ENCODE data around the gene AP4E1. TPM values are rescaled to one million over a fixed set of nuclear protein-coding genes. Genes with fewer than 3 reads are reported as not detected.
"Not testable (repeated sequence)": the region's sequence is repeated elsewhere in the genome, so short reads cannot be mapped to it uniquely, and the experiment has no call there.

Gene AP4E1
- total RNA-seq, 2 donors from 2014 or later, result 9.9 to 10.7 TPM

DNA sequence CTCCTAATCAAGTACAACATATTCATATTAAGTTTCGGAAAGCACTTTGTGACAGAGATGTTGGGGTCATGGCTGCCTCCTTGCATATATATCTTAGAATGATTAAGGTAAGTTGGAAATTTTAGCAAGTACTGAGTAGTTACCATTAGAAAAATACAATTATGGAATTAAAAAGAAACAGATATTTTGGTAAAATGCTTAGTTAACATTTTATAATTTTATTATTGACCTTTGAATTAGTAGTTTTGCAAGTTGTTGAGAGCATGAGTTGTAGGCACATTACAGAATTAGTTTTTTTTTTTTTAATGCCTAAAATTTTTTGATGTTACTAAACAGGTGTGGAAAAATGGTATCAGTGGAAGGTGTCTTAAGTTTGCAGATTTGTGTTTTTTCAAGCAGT lies 20.6 kb downstream of the AP4E1 start:
- no peak for ATAC-seq
- intact Hi-C loops (cut with DNase I, micrococcal nuclease), result no loop called here

GRCh38 chr15:50930792-50931191 lies 22.3 kb downstream of the AP4E1 start:
- intact Hi-C loops (cut with DNase I, micrococcal nuclease), result no loop called here
- DNase-seq (no peak), ATAC-seq (no peak)

More for the DNA sequence above, 20.6 kb downstream of the AP4E1 start:
- DNase-seq, result no peak

DNA sequence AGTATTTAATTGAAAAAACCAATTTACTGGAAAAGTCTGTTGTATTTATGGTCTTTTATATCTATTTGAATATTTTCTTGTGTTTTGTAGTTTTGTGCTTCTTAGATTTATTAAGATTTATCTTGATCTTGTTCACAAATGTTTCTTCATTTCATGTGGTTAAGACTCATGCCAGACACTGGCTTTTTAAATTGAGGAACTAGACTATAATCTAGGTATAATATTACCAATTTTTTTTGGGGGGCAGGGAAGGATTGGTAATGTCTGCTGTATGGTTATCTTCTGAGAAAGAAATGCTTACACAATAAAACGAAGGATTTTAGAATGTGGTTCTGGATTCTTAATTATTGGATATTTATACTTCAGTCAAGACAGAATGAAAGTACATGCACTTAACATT lies 24.9 kb downstream of the AP4E1 start:
- no peak for ATAC-seq
- no peak for DNase-seq
- intact Hi-C loops (cut with DNase I, micrococcal nuclease), result no loop called here

GRCh38 chr15:50938525-50938924 lies 30.0 kb downstream of the AP4E1 start:
- DNase-seq (no peak), ATAC-seq (no peak)
- intact Hi-C loops (cut with DNase I, micrococcal nuclease), result no loop called here

GRCh38 chr15:50939911-50940310 lies 31.4 kb downstream of the AP4E1 start:
- intact Hi-C loops (cut with DNase I, micrococcal nuclease), result no loop called here
- ATAC-seq (peak; percentile 28), DNase-seq (no peak)

- ATAC-seq (no peak), DNase-seq (no peak)
- intact Hi-C loops (cut with DNase I, micrococcal nuclease), result no loop called here
Observed at GRCh38 chr15:50940506-50940905, 32.0 kb downstream of the AP4E1 start.

GRCh38 chr15:50943638-50944037 lies 35.2 kb downstream of the AP4E1 start:
- DNase-seq (no peak), ATAC-seq (no peak)
- intact Hi-C loops (cut with DNase I, micrococcal nuclease), result no loop called here

- intact Hi-C loops (cut with DNase I, micrococcal nuclease), result no loop called here
- no peak for DNase-seq
- no peak for ATAC-seq
Observed at GRCh38 chr15:50944672-50945071, 36.2 kb downstream of the AP4E1 start.

- intact Hi-C loops (cut with DNase I, micrococcal nuclease), result no loop called here
- peak in 1 of 2 donors; percentile 9 for DNase-seq
- no peak for ATAC-seq
Observed at GRCh38 chr15:50945725-50946124, 37.2 kb downstream of the AP4E1 start.

GRCh38 chr15:50950745-50951144 lies 42.3 kb downstream of the AP4E1 start:
- intact Hi-C loops (cut with DNase I, micrococcal nuclease); ATAC-seq; DNase-seq: not testable (repeated sequence)

DNA sequence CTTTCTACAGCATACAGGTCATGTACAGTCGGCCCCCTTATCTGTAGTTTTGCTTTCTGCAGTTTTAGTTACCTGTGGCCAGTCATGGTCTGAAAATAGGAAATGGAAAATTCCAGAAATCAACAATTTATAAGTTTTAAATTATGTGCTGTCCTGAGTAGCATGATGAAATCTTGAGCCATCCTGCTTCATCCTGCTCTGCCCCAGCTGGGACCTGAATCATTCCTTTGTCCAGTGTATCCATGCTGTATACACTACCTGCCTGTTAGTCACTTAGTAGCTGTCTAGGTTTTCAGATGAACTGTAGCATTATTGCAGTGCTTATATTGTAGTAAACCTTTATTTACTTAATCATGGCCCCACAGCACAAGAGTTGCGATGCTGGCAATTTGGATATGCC lies 44.8 kb downstream of the AP4E1 start:
- ATAC-seq (peak; percentile 49), DNase-seq (no peak)
- intact Hi-C loops (cut with DNase I, micrococcal nuclease), result no loop called here

DNA sequence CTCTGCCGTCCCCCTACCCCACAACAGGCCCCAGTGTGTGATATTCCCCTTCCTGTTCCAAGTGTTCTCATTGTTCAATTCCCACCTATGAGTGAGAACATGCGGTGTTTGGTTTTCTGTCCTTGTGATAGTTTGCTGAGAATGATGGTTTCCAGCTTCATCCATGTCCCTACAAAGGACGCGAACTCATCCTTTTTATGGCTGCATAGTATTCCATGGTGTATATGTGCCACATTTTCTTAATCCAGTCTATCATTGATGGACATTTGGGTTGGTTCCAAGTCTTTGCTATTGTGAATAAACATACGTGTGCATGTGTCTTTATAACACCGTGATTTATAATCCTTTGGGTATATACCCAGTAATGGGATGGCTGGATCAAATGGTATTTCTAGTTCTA lies 46.4 kb downstream of the AP4E1 start:
- intact Hi-C loops (cut with DNase I, micrococcal nuclease); DNase-seq; ATAC-seq: not testable (repeated sequence)

DNA sequence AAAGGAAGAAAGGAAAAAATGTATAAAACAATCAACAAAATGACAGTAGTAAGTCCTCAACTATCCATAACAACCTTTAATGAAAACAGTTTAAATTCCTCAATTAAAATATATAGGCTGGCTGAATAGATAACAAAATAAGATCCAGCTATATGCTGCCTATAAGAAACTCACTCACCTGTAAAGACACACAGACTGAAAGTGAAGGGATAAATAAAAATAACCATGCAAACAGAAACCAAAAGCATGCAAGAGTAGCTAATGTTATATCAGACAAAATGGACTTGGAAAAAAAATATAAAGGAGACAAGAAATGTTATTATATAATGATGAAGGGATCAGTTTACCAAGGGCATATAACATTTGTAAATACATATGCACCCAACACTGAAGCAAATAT lies 51.2 kb downstream of the AP4E1 start:
- intact Hi-C loops (cut with DNase I, micrococcal nuclease), result no loop called here
- ATAC-seq, result no peak
- DNase-seq, result no peak

DNA sequence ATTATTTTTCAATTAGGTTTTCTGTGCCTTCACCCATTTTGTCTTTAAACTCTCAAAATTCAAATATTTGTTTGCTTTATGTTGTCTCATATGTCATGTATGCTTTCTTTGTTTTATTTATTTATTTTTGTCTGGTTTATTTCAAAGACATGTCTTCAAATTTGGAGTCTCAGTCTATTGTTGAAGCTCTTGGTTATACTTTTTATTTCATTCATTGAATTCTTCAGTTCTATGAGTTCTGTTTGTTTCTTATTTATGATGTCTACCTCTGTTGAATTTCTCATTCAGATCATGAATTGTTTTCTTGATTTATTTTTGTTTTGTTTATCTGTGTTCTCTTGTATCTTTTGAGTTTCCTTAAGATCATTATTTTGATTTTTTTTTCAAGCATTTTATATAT lies 55.6 kb downstream of the AP4E1 start:
- intact Hi-C loops (cut with DNase I, micrococcal nuclease), result no loop called here
- ATAC-seq, result no peak
- DNase-seq, result no peak

GRCh38 chr15:50968353-50968752 lies 59.9 kb downstream of the AP4E1 start:
- intact Hi-C loops (cut with DNase I, micrococcal nuclease), result no loop called here
- ATAC-seq (no peak), DNase-seq (no peak)

GRCh38 chr15:50970524-50970923 lies 62.0 kb downstream of the AP4E1 start:
- intact Hi-C loops (cut with DNase I, micrococcal nuclease), result no loop called here
- no peak for ATAC-seq

DNA sequence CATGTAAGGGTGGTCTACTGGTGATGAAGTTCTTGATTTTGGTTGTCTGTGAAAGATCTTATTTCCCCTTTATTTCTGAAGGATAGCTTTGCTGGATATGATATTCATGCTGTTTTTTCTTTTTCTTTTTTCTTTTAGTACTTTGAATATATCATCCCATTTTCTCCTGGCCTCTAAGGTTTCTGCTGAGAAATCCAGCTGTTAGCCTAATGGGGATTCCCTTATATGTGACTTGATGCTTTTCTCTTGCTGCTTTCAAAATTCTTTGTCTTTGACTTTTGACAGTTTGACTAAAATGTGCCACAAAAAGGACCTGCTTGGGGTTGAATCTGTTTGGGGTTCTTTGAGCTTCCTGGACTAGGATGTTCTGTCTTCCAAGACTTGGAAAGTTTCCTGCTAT lies 62.6 kb downstream of the AP4E1 start:
- DNase-seq (no peak), ATAC-seq (no peak)
- intact Hi-C loops (cut with DNase I, micrococcal nuclease), result no loop called here

More at GRCh38 chr15:50970524-50970923, 62.0 kb downstream of the AP4E1 start:
- no peak for DNase-seq

DNA sequence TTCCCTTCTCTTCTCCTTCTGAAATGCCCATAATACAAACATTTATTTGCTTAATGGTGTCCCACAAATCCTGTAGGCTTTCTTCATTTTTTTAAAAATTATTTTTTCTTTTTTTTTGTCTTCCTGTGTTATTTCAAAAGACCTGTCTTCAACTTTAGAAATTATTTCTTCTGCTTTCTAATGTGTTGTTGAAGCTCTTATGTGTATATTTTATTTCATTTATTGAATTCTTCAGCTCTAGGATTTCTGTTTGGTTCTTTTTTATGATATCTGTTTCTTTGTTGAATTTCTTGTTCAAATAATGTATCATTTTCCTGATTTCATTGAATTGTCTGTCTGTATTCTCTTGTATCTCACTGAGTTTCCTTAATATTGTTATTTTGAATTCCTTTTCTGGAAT lies 63.1 kb downstream of the AP4E1 start:
- intact Hi-C loops (cut with DNase I, micrococcal nuclease), result no loop called here
- ATAC-seq (no peak), DNase-seq (no peak)

- ATAC-seq, result no peak
- DNase-seq, result no peak
- intact Hi-C loops (cut with DNase I, micrococcal nuclease), result no loop called here
Observed at GRCh38 chr15:50973605-50974004, 65.1 kb downstream of the AP4E1 start.

DNA sequence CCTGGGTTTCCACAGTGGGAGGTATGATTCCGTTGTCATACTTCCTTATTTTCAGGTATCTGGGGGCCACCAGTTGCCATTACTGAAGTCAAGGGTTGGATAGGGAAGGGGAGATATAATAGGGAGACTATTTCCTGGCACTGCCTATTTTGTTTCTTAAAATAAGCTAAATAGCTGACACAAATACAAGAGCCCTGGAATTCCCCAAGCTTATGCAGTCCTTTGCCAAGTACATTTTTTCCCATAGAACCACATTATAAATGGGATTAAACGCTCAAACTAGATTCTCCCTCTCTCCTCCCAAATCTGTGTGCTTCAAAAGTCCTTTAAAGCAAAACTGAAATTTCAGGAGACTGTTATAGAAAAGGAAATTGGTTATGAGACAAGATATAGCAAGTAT lies 68.7 kb downstream of the AP4E1 start:
- intact Hi-C loops (cut with DNase I, micrococcal nuclease), result no loop called here
- no peak for DNase-seq
- no peak for ATAC-seq

DNA sequence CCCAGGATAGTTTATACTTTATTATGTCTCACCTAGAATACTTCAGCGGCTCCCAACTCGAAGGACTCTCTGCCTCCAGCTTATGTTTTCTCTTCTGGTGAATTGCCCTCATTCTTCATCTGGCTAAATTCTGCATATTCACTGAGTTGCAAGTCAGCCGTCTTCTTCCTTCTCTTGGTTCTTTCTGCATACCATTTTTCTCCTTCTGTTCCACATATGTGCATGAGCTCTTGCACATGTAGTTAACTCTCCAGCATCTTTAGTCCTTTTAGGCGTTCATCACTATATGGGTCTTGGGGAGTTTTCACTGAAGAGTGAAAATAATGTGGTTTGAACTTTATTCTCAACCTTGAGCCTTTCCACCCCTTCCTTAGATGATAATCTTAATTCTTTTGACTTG lies 70.1 kb downstream of the AP4E1 start:
- no peak for ATAC-seq
- intact Hi-C loops (cut with DNase I, micrococcal nuclease), result no loop called here
- DNase-seq, result no peak

- intact Hi-C loops (cut with DNase I, micrococcal nuclease), result no loop called here
- no peak for DNase-seq
- ATAC-seq, result no peak
Observed at GRCh38 chr15:50979041-50979440, 70.6 kb downstream of the AP4E1 start.
